Measurements from ENCODE around the gene RAPGEF5. TPM values are rescaled to one million over a fixed set of nuclear protein-coding genes. Genes with fewer than 3 reads are reported as not detected.

RAPGEF5 gene
- total RNA-seq, 1 experiment from 2014 or later: 13.3 TPM

- Mint-ChIP-seq H3K27ac (no peak overlapping the region), H3K4me1 (peaks cover 5 to 6% of the 10 kb centered on the region in 2 experiments; a peak in 3 of 4 replicates), H3K4me3 (no peak overlapping the region), H3K27me3 (ENCODE audit: low read depth) (no peaks in the 10 kb centered on the region), H3K36me3 (ENCODE audit: insufficient read depth in 1 of 3, low read depth in 3 of 3) (peaks cover 16 to 24% (median 16%) of the 10 kb centered on the region in 3 experiments), H3K9me3 (peaks cover 8 to 9% of the 10 kb centered on the region in 2 experiments; a peak in 4 of 5 replicates)
- no peak overlapping the region for H3K4ac ChIP-seq (ENCODE audit: low read depth, low read length)
- WGBS (ENCODE audit: extremely low coverage, insufficient read length, low lambda C conversion rate): 100% methylated on average over 1 of the region's 10 CpGs
- no peak overlapping the region for H3K18ac ChIP-seq (ENCODE audit: insufficient read length, low read depth, low read length)
- H2BK120ac ChIP-seq (ENCODE audit: low read depth, low read length, poor library complexity, severe bottlenecking): no peak overlapping the region
- no peak overlapping the region for H3K56ac ChIP-seq (ENCODE audit: insufficient read length, low read depth, low read length)
- H3K27me3 ChIP-seq (ENCODE audit: insufficient read depth, low read length): no peaks in the 10 kb centered on the region; the same call in 1 of the 2 replicates
- no peak overlapping the region for H4K5ac ChIP-seq (ENCODE audit: insufficient read length, low read depth, low read length)
- H2BK12ac ChIP-seq (ENCODE audit: insufficient read length, low read depth, low read length): no peak overlapping the region
- H3K27ac ChIP-seq (ENCODE audit: insufficient read length, low read depth, low read length): no peak overlapping the region
- no peak overlapping the region for H3K23ac ChIP-seq (ENCODE audit: insufficient read length, low read depth, low read length)
- H3K9ac ChIP-seq (ENCODE audit: extremely low read depth, insufficient read length, low read length): no peak overlapping the region
- no peak overlapping the region for H2AFZ ChIP-seq (ENCODE audit: low read length)
- H3K79me1 ChIP-seq (ENCODE audit: insufficient read depth, low read depth, low read length, poor library complexity, severe bottlenecking): no peaks in the 10 kb centered on the region
- no peaks in the 10 kb centered on the region for H4K20me1 ChIP-seq (ENCODE audit: control insufficient read depth, insufficient read depth, insufficient read length)
- H3K4me2 ChIP-seq (ENCODE audit: insufficient read depth, insufficient read length, low read length): no peak overlapping the region
- no peak for DNase-seq
- H3K14ac ChIP-seq (ENCODE audit: insufficient read depth, low read length): no peak overlapping the region
- TF ChIP-seq CTCF (conservative IDR thresholded peaks at IDR 0.05): no peak
- no peak overlapping the region for H2BK15ac ChIP-seq (ENCODE audit: low read depth, low read length)
- H2BK5ac ChIP-seq (ENCODE audit: insufficient read length, low read length): no peak overlapping the region
- no peak overlapping the region for H2BK20ac ChIP-seq (ENCODE audit: low read depth, low read length, poor library complexity, severe bottlenecking)
- no peak overlapping the region for H4K8ac ChIP-seq (replicated peaks; ENCODE audit: insufficient read length, low read depth, low read length)
- no peak overlapping the region for H3T11ph ChIP-seq (ENCODE audit: low read length)
- no peak overlapping the region for H4K91ac ChIP-seq (ENCODE audit: insufficient read length, low read depth, low read length)
- no peaks in the 10 kb centered on the region for H3K4me1 ChIP-seq (ENCODE audit: insufficient read depth, low read length)
- no peaks in the 10 kb centered on the region for H3K9me3 ChIP-seq (ENCODE audit: control insufficient read depth, low read depth, low read length)
- no peaks in the 10 kb centered on the region for H3K79me2 ChIP-seq (ENCODE audit: insufficient read depth, low read length)
- H3K23me2 ChIP-seq (ENCODE audit: insufficient read length, low read depth, low read length, poor library complexity, severe bottlenecking): no peaks in the 10 kb centered on the region
- H2AK5ac ChIP-seq (ENCODE audit: insufficient read length, low read length): no peak overlapping the region
Measured at GRCh38 chr7:22219739-22220493, 137.0 kb downstream of the RAPGEF5 start.

Measured in H9 (cell line).